OCI-LY7 (cell line): ENCODE measurements around the gene CISD3. TPM values are rescaled to one million over a fixed set of nuclear protein-coding genes. Genes with fewer than 3 reads are reported as not detected.

Experiments used
- BruUV-seq: library from RNA; stranded (reverse); fragments of 400-500 nt; replicated peaks from 2 replicates; lab custom pipeline; 2021; lab: Mats Ljungman, UMichigan
- CTCF ChIA-PET: fragments of 300-600 bp; sonication (Branson Sonifier 250); formaldehyde crosslinking; loops from one replicate; lab custom pipeline; 2022; ENCODE audit warnings: antibody characterized with exemption; ENCODE audit not compliant: unreplicated experiment; lab: Charles Lee
- POLR2A ChIA-PET: fragments of 300-600 bp; sonication (Branson Sonifier 250); formaldehyde crosslinking; loops from one replicate; lab custom pipeline; 2022; ENCODE audit warnings: antibody characterized with exemption; lab: Charles Lee
- DNase-seq: peaks from one replicate; pipeline ENCODE4 v3.0.0-alpha.2; 2015; ENCODE audit warnings: low spot score
- H2AFZ ChIP-seq: fragments of 200-600 bp; sonication (generic), shearing (Covaris generic); 2 replicates; pipeline ENCODE4 v1.6.1; 2014; ENCODE audit warnings: mild to moderate bottlenecking, antibody characterized with exemption, low read length, moderate library complexity
- H3K27ac ChIP-seq: fragments of 200-600 bp; sonication (generic); 2 replicates; pipeline ENCODE4 v1.5.1; 2014; ENCODE audit warnings: mixed run types, low read depth, mild to moderate bottlenecking, moderate library complexity, low read length, inconsistent platforms; ENCODE audit not compliant: poor library complexity, severe bottlenecking
- H3K36me3 ChIP-seq: fragments of 200-600 bp; sonication (generic); 2 replicates; pipeline ENCODE4 v1.6.1; 2014; ENCODE audit warnings: mild to moderate bottlenecking, antibody characterized with exemption, low read length, moderate library complexity, mixed read lengths; ENCODE audit not compliant: insufficient read depth
- H3K4me1 ChIP-seq: fragments of 200-600 bp; sonication (generic); 2 replicates; pipeline ENCODE4 v1.5.1; 2014; ENCODE audit warnings: mild to moderate bottlenecking, low read length; ENCODE audit not compliant: insufficient read depth, poor library complexity, severe bottlenecking
- H3K4me2 ChIP-seq: fragments of 200-600 bp; sonication (generic); 2 replicates; pipeline ENCODE4 v1.6.1; 2014; ENCODE audit warnings: mild to moderate bottlenecking, low read length
- H3K4me3 ChIP-seq: fragments of 200-600 bp; sonication (generic); 2 replicates; pipeline ENCODE4 v1.5.1; 2014; ENCODE audit warnings: mild to moderate bottlenecking, low read depth, low read length; ENCODE audit not compliant: poor library complexity, severe bottlenecking
- H3K79me2 ChIP-seq: fragments of 200-600 bp; sonication (generic); 2 replicates; pipeline ENCODE4 v1.6.1; 2016; ENCODE audit warnings: low read depth, mild to moderate bottlenecking, low read length, moderate library complexity, mixed read lengths; ENCODE audit not compliant: insufficient read depth
- H3K9me2 ChIP-seq: fragments of 200-600 bp; sonication (generic); 2 replicates; pipeline ENCODE4 v1.6.1; 2016; ENCODE audit warnings: mild to moderate bottlenecking, low read length, mixed read lengths; ENCODE audit not compliant: insufficient read depth
- H3K9me3 ChIP-seq: fragments of 200-600 bp; sonication (generic); 2 replicates; pipeline ENCODE4 v1.6.1; 2014; ENCODE audit warnings: mild to moderate bottlenecking, mixed run types, low read length, mixed read lengths
- H4K20me1 ChIP-seq: fragments of 200-600 bp; sonication (generic); 2 replicates; pipeline ENCODE4 v1.6.1; 2014; ENCODE audit warnings: mild to moderate bottlenecking, antibody characterized with exemption, low read length, moderate library complexity, mixed read lengths; ENCODE audit not compliant: insufficient read depth
- EZH2phosphoT487 ChIP-seq: fragments of 200-600 bp; sonication (generic); IDR thresholded peaks from 2 replicates; pipeline ENCODE4 v1.6.1; 2018; ENCODE audit warnings: low read depth, borderline replicate concordance, mild to moderate bottlenecking, mixed run types, antibody characterized with exemption, low read length, moderate library complexity, mixed read lengths
- intact Hi-C: fragments of 100-400 bp; cut with micrococcal nuclease; formaldehyde crosslinking; loops from one replicate; pipeline ENCODE4 v1.10.0; 2022; ENCODE audit not compliant: unreplicated experiment
- total RNA-seq, 2 experiments: library from RNA; depleted of rRNA in 1 of 2; stranded (reverse); fragments of >200 nt in 1 of 2; shearing (Covaris generic) in 1 of 2; gene quantifications; 2 replicates each; pipeline ENCODE4 v1.2.3, GENCODE V29; 2014 to 2022
- TF ChIP-seq, protein P1 (sequence below): fragments of 200-600 bp; sonication (generic); conservative IDR thresholded peaks from 2 replicates; pipeline ENCODE4 v1.5.1; 2014; ENCODE audit warnings: mild to moderate bottlenecking, antibody characterized with exemption, low read length, moderate library complexity, mixed read lengths

Gene CISD3
- total RNA-seq, 2 experiments from 2014 or later = 13.4 to 25.1 TPM

DNA sequence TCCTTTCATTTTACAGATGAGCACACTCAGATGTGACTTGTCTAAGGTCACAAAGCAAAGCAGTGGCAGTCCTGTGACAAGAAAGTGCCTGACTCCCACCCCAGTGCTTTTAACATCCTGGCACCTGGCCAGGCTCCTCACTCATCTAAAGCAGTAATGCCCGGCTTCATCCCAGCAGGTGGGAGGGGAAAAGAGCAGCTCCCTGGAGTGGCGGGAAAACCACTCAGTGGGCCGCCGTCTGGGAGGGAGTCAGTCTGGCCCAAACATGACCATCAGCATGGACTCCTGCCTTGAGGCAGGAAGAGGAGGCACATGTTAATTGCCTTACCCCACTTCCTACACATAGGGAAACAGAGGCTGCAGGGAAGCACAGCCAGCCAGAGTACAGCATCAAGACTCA lies 15.4 kb downstream of the CISD3 start:
- no peaks in the 10 kb centered on the region for H3K9me3 ChIP-seq
- TF ChIP-seq, protein P1, sequence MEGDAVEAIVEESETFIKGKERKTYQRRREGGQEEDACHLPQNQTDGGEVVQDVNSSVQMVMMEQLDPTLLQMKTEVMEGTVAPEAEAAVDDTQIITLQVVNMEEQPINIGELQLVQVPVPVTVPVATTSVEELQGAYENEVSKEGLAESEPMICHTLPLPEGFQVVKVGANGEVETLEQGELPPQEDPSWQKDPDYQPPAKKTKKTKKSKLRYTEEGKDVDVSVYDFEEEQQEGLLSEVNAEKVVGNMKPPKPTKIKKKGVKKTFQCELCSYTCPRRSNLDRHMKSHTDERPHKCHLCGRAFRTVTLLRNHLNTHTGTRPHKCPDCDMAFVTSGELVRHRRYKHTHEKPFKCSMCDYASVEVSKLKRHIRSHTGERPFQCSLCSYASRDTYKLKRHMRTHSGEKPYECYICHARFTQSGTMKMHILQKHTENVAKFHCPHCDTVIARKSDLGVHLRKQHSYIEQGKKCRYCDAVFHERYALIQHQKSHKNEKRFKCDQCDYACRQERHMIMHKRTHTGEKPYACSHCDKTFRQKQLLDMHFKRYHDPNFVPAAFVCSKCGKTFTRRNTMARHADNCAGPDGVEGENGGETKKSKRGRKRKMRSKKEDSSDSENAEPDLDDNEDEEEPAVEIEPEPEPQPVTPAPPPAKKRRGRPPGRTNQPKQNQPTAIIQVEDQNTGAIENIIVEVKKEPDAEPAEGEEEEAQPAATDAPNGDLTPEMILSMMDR = no peak
- TF ChIP-seq EZH2phosphoT487 = no peak
- no peaks in the 10 kb centered on the region for H4K20me1 ChIP-seq
- H3K9me2 ChIP-seq = no peaks in the 10 kb centered on the region
- CTCF ChIA-PET = no interaction called here
- no peak overlapping the region for H2AFZ ChIP-seq
- H3K4me1 ChIP-seq = peaks cover 77% of the 10 kb centered on the region
- peak overlapping the region; percentile 84 for H3K27ac ChIP-seq
- H3K4me3 ChIP-seq = peak overlapping the region; percentile 79
- intact Hi-C loops = no loop called here
- peaks cover 19% of the 10 kb centered on the region for H3K36me3 ChIP-seq
- no TSS peak for BruUV-seq
- peaks cover 67% of the 10 kb centered on the region for H3K79me2 ChIP-seq
- H3K4me2 ChIP-seq = peak overlapping the region; percentile 80
- POLR2A ChIA-PET = interaction anchor here (0.6 to 1.2 kb wide), 4 partner anchors 11 to 121 kb away, joined by 3 to 4 read pairs (median 4); no protein-coding TSS in a partner anchor
- DNase-seq = peak; percentile 77

DNA sequence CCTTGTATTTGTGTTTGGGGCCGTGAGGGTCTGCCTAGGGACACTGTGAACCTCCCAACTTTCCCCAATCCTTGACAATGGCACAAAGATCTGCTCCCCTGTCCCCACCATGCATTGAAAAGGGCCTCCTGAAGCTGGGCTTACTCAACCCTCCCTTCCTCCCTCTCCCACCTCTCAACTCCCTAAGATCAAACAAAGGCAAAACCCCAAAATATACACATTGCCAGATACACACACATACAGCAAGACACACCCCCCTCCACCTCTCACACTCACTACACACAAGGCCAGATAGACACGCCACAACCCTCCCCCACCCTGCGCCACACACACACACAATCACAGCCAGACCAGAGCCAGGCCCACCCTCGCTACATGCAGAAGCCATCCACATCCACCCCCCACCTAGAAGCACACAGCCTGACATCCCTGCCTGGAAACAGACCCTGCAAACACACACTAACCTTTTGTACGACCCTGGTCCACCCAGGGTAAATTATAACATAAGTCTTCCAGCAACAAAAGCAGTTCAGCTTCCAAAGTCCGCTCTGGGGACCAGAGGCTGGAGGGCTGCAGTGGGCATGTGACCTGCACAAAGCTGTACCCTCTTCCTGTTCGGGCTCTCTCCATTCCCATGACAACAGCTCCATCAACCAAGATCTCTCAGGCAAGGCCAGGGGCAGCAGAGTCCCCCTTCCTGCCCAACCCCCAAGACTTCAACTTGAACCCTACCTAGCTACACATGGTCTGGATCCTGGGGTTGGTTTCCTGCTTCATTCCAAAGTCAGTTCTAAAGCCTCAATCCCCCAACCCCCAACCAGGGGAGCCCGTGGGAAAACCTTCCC lies 16.1 kb downstream of the CISD3 start:
- ChIA-PET POLR2A (interaction anchor here (0.7 to 1.2 kb wide), 3 partner anchors 15 to 165 kb away, joined by 3 to 4 read pairs (median 3); no protein-coding TSS in a partner anchor), CTCF (no interaction called here)
- TF ChIP-seq, protein P1 = no peak
- no peak for TF ChIP-seq EZH2phosphoT487
- no peak overlapping the region; the same call in 1 of the 2 replicates for H2AFZ ChIP-seq
- H3K9me3 ChIP-seq = no peaks in the 10 kb centered on the region
- H3K9me2 ChIP-seq = no peaks in the 10 kb centered on the region
- peaks cover 13% of the 10 kb centered on the region; the same call in 1 of the 2 replicates for H3K36me3 ChIP-seq
- H3K27ac ChIP-seq = peak overlapping the region; percentile 84
- intact Hi-C loops = loop anchor here (2.0 kb wide), 1 partner anchor 43 kb away; no protein-coding TSS in a partner anchor
- peak overlapping the region; percentile 79 for H3K4me3 ChIP-seq
- no peaks in the 10 kb centered on the region for H4K20me1 ChIP-seq
- peaks cover 77% of the 10 kb centered on the region for H3K4me1 ChIP-seq
- peak overlapping the region; percentile 80 for H3K4me2 ChIP-seq
- peaks cover 61% of the 10 kb centered on the region for H3K79me2 ChIP-seq
- DNase-seq = peak; percentile 58
- TSS peak; percentile 61 for BruUV-seq
